NT2/D1 (cell line): ENCODE measurements around the gene PSMB11.
"Not testable (repeated sequence)": the region's sequence is repeated elsewhere in the genome, so short reads cannot be mapped to it uniquely, and the experiment has no call there.

Source experiments
- DNase-seq: peaks from one replicate; pipeline ENCODE4 v3.0.0-alpha.2; 2011; ENCODE audit warnings: low read depth, low spot score
- H3K27me3 ChIP-seq: 2 replicates; pipeline ENCODE4 v1.6.0; 2011; ENCODE audit warnings: mild to moderate bottlenecking; ENCODE audit not compliant: insufficient read length, insufficient read depth
- H3K36me3 ChIP-seq: 2 replicates; pipeline ENCODE4 v1.6.1; 2011; ENCODE audit warnings: mild to moderate bottlenecking, low read length, mixed read lengths; ENCODE audit not compliant: insufficient read depth, insufficient read length
- H3K4me1 ChIP-seq: 2 replicates; pipeline ENCODE4 v1.5.1; 2011; ENCODE audit not compliant: insufficient read depth, insufficient read length
- H3K4me3 ChIP-seq: 2 replicates; pipeline ENCODE4 v1.5.1; 2011; ENCODE audit warnings: low read depth; ENCODE audit not compliant: insufficient read length
- H3K9ac ChIP-seq: 2 replicates; pipeline ENCODE4 v1.6.0; 2011; ENCODE audit warnings: low read depth; ENCODE audit not compliant: insufficient read length
- H3K9me3 ChIP-seq: 2 replicates; pipeline ENCODE4 v1.5.1; 2011; ENCODE audit warnings: mild to moderate bottlenecking, low read length; ENCODE audit not compliant: insufficient read depth
- SUZ12 ChIP-seq: IDR thresholded peaks from 2 replicates; pipeline ENCODE4 v1.6.1; 2011; ENCODE audit not compliant: insufficient read length, insufficient read depth; ENCODE audit errors: extremely low read depth
- YY1 ChIP-seq: IDR thresholded peaks from 2 replicates; pipeline ENCODE4 v1.6.1; 2011; ENCODE audit not compliant: insufficient read length, insufficient read depth
- ZNF274 ChIP-seq: IDR thresholded peaks from 2 replicates; pipeline ENCODE4 v1.6.1; 2011; ENCODE audit warnings: mild to moderate bottlenecking, low read depth, low read length

Gene PSMB11

GRCh38 chr14:22998329-22999012 is 43.5 kb upstream of the PSMB11 start:
- TF ChIP-seq YY1 (no peak), ZNF274 (no peak), SUZ12 (no peak)
- no peak for DNase-seq
- H3K4me1 ChIP-seq, result no peaks in the 10 kb centered on the region
- no peaks in the 10 kb centered on the region for H3K9me3 ChIP-seq
- H3K9ac ChIP-seq, result no peak overlapping the region
- H3K4me3 ChIP-seq, result no peak overlapping the region
- H3K27me3 ChIP-seq, result no peaks in the 10 kb centered on the region
- H3K36me3 ChIP-seq, result peaks cover 4% of the 10 kb centered on the region

GRCh38 chr14:23000860-23001259 is 41.2 kb upstream of the PSMB11 start:
- H3K4me3 ChIP-seq, result no peak overlapping the region
- H3K4me1 ChIP-seq, result no peaks in the 10 kb centered on the region
- DNase-seq, result no peak
- TF ChIP-seq YY1, result no peak
- no peak for TF ChIP-seq SUZ12
- TF ChIP-seq ZNF274, result no peak
- H3K36me3 ChIP-seq, result peaks cover 4% of the 10 kb centered on the region
- no peak overlapping the region for H3K9ac ChIP-seq
- H3K9me3 ChIP-seq, result no peaks in the 10 kb centered on the region
- H3K27me3 ChIP-seq, result no peaks in the 10 kb centered on the region

- Histone ChIP-seq H3K4me3 (no peak overlapping the region), H3K4me1 (no peaks in the 10 kb centered on the region), H3K9me3 (no peaks in the 10 kb centered on the region), H3K9ac (no peak overlapping the region), H3K27me3 (no peaks in the 10 kb centered on the region), H3K36me3 (peaks cover 4% of the 10 kb centered on the region)
- no peak for DNase-seq
- TF ChIP-seq YY1, result no peak
- TF ChIP-seq ZNF274, result no peak
- TF ChIP-seq SUZ12, result no peak
Measured at GRCh38 chr14:23002592-23002991, 39.4 kb upstream of the PSMB11 start.

GRCh38 chr14:23004274-23004673 is 37.7 kb upstream of the PSMB11 start:
- H3K4me1 ChIP-seq, H3K27me3 ChIP-seq, H3K9ac ChIP-seq, H3K4me3 ChIP-seq, H3K36me3 ChIP-seq, H3K9me3 ChIP-seq, DNase-seq: not testable (repeated sequence)

- Histone ChIP-seq H3K9ac (no peak overlapping the region), H3K4me1 (no peaks in the 10 kb centered on the region), H3K9me3 (no peaks in the 10 kb centered on the region), H3K36me3 (no peaks in the 10 kb centered on the region), H3K4me3 (no peak overlapping the region), H3K27me3 (no peaks in the 10 kb centered on the region)
- TF ChIP-seq ZNF274 (no peak; the same call in 1 of the 2 replicates), YY1 (no peak), SUZ12 (no peak)
- DNase-seq, result no peak
Measured at GRCh38 chr14:23005451-23006187, 36.4 kb upstream of the PSMB11 start.

GRCh38 chr14:23006188-23006534 is 35.9 kb upstream of the PSMB11 start:
- peak overlapping the region; percentile 97 for H3K9ac ChIP-seq
- DNase-seq, result no peak
- H3K36me3 ChIP-seq, result no peaks in the 10 kb centered on the region
- no peaks in the 10 kb centered on the region for H3K4me1 ChIP-seq
- H3K27me3 ChIP-seq, result no peaks in the 10 kb centered on the region
- peak overlapping the region; percentile 78 for H3K4me3 ChIP-seq
- H3K9me3 ChIP-seq, result no peaks in the 10 kb centered on the region
- no peak for TF ChIP-seq YY1
- no peak for TF ChIP-seq ZNF274
- TF ChIP-seq SUZ12, result no peak

- DNase-seq, result peak; percentile 90
- no peaks in the 10 kb centered on the region for H3K9me3 ChIP-seq
- peak overlapping the region; percentile 97 for H3K9ac ChIP-seq
- no peaks in the 10 kb centered on the region for H3K27me3 ChIP-seq
- H3K36me3 ChIP-seq, result no peaks in the 10 kb centered on the region
- H3K4me3 ChIP-seq, result peak overlapping the region; percentile 78
- H3K4me1 ChIP-seq, result no peaks in the 10 kb centered on the region
- TF ChIP-seq ZNF274 (no peak), YY1 (peak; percentile 68), SUZ12 (no peak)
Measured at GRCh38 chr14:23006544-23007419, 35.2 kb upstream of the PSMB11 start.
